GM13976 (cell line): ENCODE results near the gene CDK17.

Experiments used
- DNase-seq: peaks from one replicate; pipeline ENCODE4 v3.0.0; 2012; ENCODE audit warnings: low spot score
- CTCF ChIP-seq: IDR thresholded peaks from 2 replicates; pipeline ENCODE4 v1.5.1; 2012; ENCODE audit warnings: borderline replicate concordance, mild to moderate bottlenecking; ENCODE audit not compliant: insufficient read depth; ENCODE audit errors: extremely low read depth, missing control alignments, control extremely low read depth
- in situ Hi-C: fragments of 300-500 bp; cut with MboI; formaldehyde crosslinking; loops from one replicate; pipeline ENCODE4 v1.12.0; 2022; ENCODE audit warnings: low sequenced_read_pairs, mixed read lengths, inconsistent platforms; ENCODE audit not compliant: unreplicated experiment

The CDK17 gene

GRCh38 chr12:96399919-96400630 is at the start of gene CDK17:
TSS of gene CDK17 (minus strand) at chr12:96400439. CDS start at chr12:96334836, 65,603 bp downstream.
- DNase-seq, result peak; percentile 89
- in situ Hi-C loops, result loop anchor here (10.0 to 25.0 kb wide), 3 partner anchors 85 to 338 kb away; partner anchors contain the start of gene CFAP54
- peak; percentile 48 for TF ChIP-seq CTCF

- in situ Hi-C loops, result no loop called here
- TF ChIP-seq CTCF, result no peak
- DNase-seq, result no peak
Observed at GRCh38 chr12:96448300-96448699, 48.1 kb upstream of the CDK17 start.

- in situ Hi-C loops, result no loop called here
- DNase-seq, result no peak
- no peak for TF ChIP-seq CTCF
Observed at GRCh38 chr12:96447256-96447655, 47.0 kb upstream of the CDK17 start.

GRCh38 chr12:96445691-96446583 is 45.7 kb upstream of the CDK17 start:
- no peak for TF ChIP-seq CTCF
- peak; percentile 61 for DNase-seq
- in situ Hi-C loops, result no loop called here

GRCh38 chr12:96444399-96444798 is 44.2 kb upstream of the CDK17 start:
- no peak for DNase-seq
- TF ChIP-seq CTCF, result no peak
- in situ Hi-C loops, result no loop called here

GRCh38 chr12:96442906-96443305 is 42.7 kb upstream of the CDK17 start:
- TF ChIP-seq CTCF, result no peak
- no peak for DNase-seq
- in situ Hi-C loops, result no loop called here
